Measurements from ENCODE around the gene TH.

TH gene

DNA sequence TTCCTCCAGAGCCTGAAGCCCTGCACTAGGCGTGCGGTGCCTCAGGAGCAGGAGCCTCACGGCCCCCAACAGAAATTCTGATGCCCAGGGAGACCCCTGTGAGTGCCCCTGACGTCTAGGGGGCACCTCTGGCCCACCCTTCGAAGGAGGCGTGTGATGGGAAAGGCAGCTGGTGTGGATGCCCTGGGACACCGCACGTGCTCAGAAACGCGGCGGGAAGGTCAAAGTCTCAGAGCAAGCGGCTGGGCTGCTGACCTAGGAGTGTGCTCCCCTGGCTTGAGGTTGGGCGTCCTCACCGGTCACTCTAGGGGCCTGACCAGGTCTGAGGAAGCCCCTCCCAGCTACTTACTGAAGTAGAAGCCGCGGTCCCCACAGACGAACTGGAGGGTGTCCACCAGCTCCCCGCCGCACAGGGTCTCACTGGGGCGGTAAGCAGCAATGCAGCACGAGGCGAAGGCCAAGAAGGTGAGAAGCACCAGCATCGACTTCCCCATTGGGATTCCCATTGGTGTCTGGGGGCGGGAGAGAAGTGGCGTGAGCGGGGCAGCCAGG is 36.5 kb downstream of the TH start:
- Histone ChIP-seq H3K4me3 (ENCODE audit: low read depth, low read length) (no peak overlapping the region), H3K27ac (no peak overlapping the region), H3K36me3 (replicated peaks) (no peaks in the 10 kb centered on the region), H3K27me3 (replicated peaks) (peaks cover 12% of the 10 kb centered on the region)
- TF ChIP-seq, protein P1, sequence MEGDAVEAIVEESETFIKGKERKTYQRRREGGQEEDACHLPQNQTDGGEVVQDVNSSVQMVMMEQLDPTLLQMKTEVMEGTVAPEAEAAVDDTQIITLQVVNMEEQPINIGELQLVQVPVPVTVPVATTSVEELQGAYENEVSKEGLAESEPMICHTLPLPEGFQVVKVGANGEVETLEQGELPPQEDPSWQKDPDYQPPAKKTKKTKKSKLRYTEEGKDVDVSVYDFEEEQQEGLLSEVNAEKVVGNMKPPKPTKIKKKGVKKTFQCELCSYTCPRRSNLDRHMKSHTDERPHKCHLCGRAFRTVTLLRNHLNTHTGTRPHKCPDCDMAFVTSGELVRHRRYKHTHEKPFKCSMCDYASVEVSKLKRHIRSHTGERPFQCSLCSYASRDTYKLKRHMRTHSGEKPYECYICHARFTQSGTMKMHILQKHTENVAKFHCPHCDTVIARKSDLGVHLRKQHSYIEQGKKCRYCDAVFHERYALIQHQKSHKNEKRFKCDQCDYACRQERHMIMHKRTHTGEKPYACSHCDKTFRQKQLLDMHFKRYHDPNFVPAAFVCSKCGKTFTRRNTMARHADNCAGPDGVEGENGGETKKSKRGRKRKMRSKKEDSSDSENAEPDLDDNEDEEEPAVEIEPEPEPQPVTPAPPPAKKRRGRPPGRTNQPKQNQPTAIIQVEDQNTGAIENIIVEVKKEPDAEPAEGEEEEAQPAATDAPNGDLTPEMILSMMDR (IDR thresholded peaks at IDR 0.05; ENCODE audit: low read depth, low read length, missing control alignments), result no peak
- DNase-seq, result no peak
- in situ Hi-C loops (cut with HindIII; ENCODE audit: low pct_ligation_motif_present, low sequenced_read_pairs), result no loop called here

DNA sequence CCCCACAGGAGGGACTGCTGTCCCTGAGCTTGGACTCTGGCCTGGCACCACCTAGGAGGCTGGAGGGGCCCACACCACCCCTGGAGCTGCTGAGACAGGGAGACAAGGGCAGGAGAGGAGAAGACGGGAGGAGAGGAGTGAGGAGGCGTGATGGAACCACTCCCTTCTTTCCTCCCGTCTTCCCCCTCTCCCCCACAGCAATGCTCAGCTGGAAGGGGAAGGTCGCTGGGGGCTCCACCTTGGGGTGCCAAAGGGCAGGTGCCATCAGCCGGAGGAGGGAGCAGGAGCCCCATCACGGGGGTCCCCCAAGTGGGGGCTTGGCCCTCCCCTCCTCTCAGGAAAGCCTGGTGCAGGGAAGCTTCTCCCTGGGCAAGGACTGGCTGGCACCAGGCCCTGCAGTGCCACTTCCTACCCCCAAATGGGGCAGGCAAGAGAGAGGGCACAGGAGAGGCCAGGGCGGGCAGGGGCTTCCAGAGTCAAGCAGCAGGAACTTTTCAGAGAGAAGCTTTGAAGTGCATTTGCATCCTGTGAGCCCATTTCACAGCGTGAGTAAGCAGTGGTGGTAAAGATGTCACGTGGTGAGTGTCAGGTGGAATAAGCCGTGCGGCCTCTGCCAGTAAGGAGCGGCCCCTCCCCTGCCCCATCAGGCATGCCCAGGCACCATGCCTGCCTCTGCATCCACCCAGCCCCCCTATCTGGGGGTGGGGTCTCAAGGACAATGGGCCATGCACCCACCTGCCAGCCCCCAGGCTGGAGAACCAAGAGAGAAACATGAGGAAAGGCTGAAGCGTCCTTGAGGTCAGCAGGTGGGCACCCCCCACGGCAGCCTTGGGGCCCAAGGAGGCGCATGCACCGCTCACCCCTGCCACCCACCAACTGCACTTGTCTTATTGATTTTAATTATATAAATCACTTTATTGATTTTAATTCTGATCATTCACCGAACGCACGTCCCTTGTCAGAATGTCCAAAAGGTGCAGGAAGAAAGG is 37.3 kb downstream of the TH start:
- TF ChIP-seq, protein P1 (IDR thresholded peaks at IDR 0.05; ENCODE audit: low read depth, low read length, missing control alignments), result no peak
- Histone ChIP-seq H3K36me3 (replicated peaks) (no peaks in the 10 kb centered on the region), H3K27me3 (replicated peaks) (peaks cover 6% of the 10 kb centered on the region), H3K4me3 (ENCODE audit: low read depth, low read length) (no peak overlapping the region), H3K27ac (no peak overlapping the region)
- in situ Hi-C loops (cut with HindIII; ENCODE audit: low pct_ligation_motif_present, low sequenced_read_pairs), result no loop called here
- DNase-seq, result no peak

DNA sequence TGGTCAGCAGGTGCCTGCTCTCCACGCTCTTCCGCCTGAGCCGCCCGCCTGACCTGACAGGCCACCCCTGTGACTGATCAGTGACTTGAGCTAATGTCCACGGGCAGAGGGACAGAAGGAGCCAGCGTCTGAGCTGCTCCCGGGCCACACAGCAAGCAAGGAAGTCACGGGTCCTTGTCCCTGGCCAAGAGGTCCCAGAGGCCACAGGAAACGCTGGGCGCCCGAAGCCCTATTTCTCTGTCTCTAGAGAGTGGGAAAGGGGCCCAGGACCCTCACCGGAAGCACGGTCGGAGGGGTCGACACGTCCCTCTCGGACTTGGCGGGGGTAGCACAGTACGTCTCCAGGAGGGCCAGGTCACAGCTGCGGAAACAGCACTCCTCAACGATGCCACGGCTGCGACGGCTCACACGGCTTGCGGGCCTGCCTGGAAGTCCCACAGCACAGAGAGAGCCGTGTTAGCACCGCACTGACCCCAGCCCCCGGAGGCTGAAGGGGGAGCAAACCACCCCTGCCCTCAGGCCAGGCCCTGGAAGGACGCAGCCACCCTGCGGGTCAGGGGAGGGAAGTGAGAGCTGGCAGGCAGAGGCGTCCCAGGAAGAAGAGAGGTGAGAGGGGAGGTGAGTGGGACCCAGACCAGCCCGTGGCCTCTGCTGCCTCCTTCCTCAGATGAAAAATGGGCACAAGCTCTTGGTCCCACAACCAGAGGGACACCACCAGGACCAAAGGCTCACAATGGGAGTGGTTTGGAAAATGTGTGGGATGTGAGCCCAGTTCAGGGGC is 38.2 kb downstream of the TH start:
- no peak overlapping the region for H3K4me3 ChIP-seq (ENCODE audit: low read depth, low read length)
- TF ChIP-seq, protein P1 (IDR thresholded peaks at IDR 0.05; ENCODE audit: low read depth, low read length, missing control alignments), result no peak
- in situ Hi-C loops (cut with HindIII; ENCODE audit: low pct_ligation_motif_present, low sequenced_read_pairs), result no loop called here
- DNase-seq, result no peak
- H3K36me3 ChIP-seq (replicated peaks), result no peaks in the 10 kb centered on the region
- H3K27me3 ChIP-seq (replicated peaks), result peaks cover 5% of the 10 kb centered on the region
- H3K27ac ChIP-seq, result no peak overlapping the region

DNA sequence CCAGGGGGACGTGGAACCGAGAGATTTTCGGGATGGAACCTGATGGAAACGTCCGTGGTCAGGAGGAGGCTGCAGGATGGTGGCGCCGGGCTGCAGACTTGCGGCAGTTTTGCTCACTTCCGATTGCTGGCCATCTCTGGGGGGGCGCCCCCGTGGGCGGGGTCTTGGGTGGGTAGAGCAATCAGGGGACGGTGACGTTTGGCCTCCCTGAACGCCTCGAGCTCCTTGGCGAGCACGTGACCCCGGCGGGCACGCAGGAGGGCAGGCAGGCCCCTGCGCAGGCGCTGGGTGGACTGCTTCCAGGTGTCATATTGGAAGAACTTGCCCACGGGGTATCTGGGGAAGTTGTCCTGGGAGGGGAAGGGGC is 38.8 kb downstream of the TH start:
- TF ChIP-seq, protein P1 (IDR thresholded peaks at IDR 0.05; ENCODE audit: low read depth, low read length, missing control alignments), result no peak
- DNase-seq, result no peak
- Histone ChIP-seq H3K27ac (no peak overlapping the region), H3K27me3 (replicated peaks) (peaks cover 5% of the 10 kb centered on the region), H3K36me3 (replicated peaks) (no peaks in the 10 kb centered on the region), H3K4me3 (ENCODE audit: low read depth, low read length) (no peak overlapping the region)
- in situ Hi-C loops (cut with HindIII; ENCODE audit: low pct_ligation_motif_present, low sequenced_read_pairs), result no loop called here

DNA sequence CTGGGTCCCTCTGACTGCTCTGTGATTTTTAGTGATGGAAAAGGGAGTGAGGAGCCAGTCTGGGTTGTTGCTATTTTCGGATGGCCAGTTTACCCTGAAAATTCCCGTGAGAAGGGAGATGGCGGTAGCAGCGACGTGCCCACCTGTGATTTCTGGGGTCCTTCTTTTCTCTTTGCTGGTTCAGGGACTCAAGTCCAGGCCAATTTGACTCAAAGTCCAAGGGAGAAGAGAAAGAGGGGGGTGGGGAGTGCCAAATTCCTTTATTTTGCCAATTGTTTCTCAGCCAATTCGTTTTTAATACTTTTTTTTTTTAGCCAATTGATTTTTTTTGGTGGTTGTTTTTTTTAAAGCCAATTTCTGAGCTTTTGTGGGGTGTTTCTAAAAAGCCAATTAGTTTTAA is 39.4 kb downstream of the TH start:
- Histone ChIP-seq H3K27ac (no peak overlapping the region), H3K27me3 (replicated peaks) (peaks cover 2% of the 10 kb centered on the region), H3K4me3 (ENCODE audit: low read depth, low read length) (no peak overlapping the region), H3K36me3 (replicated peaks) (no peaks in the 10 kb centered on the region)
- in situ Hi-C loops (cut with HindIII; ENCODE audit: low pct_ligation_motif_present, low sequenced_read_pairs), result no loop called here
- TF ChIP-seq, protein P1 (IDR thresholded peaks at IDR 0.05; ENCODE audit: low read depth, low read length, missing control alignments), result no peak
- no peak for DNase-seq

All from brain microvascular endothelial cell (primary cell).